NCI-H1417 treated with DMSO at 0.1 percent for 48 hours (cell line): ENCODE data around the gene LOXL4.

ENCODE experiments used
- DNase-seq: peaks from one replicate; lab custom pipeline; 2025; lab: John Stamatoyannopoulos, UW

The LOXL4 gene

DNA sequence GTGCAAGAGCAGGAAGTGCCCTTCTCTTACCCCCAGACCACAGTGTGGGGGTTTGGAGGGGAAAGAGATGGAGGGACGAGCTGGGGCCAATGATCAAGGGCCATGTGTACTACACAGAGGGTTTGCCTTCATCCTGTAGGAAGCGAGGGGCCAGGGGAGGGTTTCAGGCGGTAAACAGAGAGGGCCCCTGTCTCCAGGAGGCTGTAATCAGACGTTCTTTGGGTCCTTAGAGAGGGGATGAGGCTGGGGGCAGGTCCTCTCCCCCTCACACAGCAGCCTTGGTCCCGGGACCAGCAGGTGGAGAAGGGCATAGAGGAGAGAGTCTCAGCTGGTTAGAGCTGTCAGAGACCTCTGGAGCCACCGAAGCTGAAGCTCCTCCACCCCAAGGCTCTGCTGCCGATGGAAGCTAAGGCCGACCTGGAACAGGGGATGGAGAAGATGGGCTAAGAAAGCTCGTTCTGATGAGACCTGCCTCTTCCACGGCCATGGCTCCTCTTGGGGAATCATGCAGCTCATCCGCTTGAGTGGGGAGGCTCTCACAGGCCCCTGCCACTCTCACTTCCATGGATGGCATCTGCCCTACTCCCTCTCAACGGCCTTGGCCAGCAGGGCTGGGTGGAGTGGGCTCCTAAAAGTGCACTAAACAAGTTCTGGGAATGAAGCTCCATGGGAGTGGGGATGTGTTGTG, 3.5 kb downstream of the LOXL4 start:
- no peak for DNase-seq

- DNase-seq = no peak
Measured at GRCh38 chr10:98263088-98263487, 4.9 kb downstream of the LOXL4 start.

GRCh38 chr10:98262571-98262970, 5.4 kb downstream of the LOXL4 start:
- no peak for DNase-seq

DNA sequence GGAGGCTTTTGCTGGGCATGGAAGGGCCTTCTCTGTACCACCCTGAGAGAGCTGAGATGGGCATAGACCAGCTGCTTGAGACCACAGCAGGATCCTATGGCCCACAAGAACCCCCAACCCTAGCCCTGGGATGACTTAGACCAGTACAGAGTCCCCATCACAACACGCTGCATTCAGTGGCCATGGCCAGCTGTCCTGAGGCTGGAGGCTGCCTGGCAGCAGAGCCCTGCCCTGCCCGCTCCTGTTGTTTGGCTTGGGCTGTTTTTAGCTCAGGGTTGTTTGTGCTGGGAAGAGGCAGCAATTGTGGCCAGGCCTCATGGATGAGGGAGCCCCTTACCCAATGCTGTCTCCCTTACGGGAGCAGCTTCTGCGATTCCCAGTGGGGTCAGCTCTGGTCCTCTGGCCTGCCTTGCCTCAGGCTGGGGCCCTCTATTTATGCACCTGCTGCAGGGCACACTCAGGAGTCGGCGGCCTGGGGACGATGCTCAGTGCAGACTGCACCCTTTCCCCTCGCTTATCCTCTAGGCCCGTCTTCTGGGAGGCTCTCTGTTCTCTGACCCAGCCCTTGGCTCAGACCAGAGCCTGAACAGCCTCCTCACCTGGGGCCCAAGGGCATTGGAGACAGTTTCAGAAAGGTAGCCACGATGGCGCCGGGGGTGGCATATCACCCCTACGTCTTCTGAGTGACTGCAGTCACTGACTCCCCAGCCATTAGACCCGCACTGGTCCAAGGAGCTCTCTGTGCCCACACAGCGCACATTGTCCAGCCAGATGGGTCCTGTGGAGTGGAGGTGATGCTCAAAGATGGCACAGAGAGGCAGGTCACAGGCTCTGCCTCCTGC, 6.3 kb downstream of the LOXL4 start:
- DNase-seq = no peak

- DNase-seq = no peak
Measured at GRCh38 chr10:98260752-98261151, 7.2 kb downstream of the LOXL4 start.

- no peak for DNase-seq
Measured at GRCh38 chr10:98260350-98260749, 7.6 kb downstream of the LOXL4 start.

GRCh38 chr10:98259606-98260315, 8.2 kb downstream of the LOXL4 start:
- DNase-seq = no peak

DNA sequence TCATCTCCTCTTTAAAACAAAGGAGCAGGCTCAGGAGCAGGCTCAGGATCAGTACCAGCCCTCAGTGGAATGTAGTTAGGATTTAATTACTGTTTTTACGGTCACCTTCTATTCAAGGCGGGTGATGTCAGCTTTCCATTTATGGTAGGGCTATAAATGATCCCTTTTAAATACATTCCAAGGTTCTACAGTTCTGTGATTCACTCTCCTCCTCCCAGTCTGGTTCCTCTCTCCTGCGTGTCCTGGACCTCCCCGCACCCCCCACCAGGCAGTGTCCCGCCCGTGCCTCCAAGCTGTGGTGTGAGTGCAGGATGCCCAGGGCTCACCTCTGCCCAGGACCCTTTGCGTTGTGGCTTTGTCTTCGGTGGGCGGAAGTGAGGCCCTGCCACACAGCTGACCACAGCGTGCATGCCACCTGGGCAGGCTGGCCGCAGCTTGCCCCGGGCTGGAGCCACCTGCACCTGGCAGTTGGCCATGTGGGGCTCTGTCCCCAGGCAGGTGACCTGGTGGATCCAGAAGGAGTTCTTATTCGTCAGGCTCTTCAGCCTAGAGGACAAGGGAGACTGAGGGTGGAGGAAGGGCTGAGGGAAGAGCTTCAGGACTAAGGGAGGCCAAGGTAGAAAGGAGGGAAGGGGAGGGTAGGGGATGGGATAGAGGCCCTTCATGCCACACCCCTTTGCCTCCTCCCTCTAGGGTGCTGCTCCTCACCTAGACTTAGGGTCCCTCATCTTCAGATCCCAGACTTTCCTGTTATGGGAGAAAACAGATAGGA, 9.1 kb downstream of the LOXL4 start:
- no peak for DNase-seq

DNA sequence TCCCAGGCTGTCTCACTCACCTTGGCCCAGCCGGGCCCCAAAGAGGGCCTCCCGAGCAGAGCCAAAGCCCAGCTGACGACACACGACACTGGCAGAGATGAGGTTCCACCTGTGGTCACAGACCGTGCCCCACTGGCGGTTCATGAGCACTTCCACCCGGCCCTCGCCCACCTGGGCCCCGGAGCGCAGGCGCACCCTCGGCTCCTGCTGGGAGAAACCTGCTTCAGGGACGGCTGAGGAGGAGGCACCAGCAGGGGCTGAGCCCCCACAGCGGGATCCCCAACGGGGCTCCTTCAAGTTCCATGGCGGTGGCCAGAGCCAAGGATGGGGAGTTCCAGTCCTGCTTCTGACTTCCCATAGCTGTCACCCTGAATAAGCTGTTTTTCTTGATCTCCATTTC, 10.0 kb downstream of the LOXL4 start:
- no peak for DNase-seq

DNA sequence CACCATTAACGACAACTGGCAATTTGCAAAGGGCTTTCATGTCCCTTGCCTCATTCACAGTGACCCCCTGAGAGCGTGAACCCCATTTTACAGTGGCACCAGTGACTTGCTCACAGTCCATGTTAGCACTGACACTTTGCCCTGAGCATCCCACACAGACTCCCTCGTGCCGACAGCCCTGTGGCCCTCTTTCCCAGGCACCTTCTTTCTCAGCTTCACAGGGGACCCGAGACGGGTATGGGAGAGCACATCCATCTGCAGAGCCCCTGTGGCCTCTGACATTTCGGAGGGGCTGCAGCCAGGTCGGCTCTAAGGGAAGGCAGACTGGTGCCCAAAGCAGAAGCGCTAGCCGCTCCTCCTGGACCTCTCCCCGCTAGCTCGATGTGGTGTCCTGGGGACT, 10.8 kb downstream of the LOXL4 start:
- no peak for DNase-seq

GRCh38 chr10:98256692-98257091, 11.3 kb downstream of the LOXL4 start:
- DNase-seq = no peak

DNA sequence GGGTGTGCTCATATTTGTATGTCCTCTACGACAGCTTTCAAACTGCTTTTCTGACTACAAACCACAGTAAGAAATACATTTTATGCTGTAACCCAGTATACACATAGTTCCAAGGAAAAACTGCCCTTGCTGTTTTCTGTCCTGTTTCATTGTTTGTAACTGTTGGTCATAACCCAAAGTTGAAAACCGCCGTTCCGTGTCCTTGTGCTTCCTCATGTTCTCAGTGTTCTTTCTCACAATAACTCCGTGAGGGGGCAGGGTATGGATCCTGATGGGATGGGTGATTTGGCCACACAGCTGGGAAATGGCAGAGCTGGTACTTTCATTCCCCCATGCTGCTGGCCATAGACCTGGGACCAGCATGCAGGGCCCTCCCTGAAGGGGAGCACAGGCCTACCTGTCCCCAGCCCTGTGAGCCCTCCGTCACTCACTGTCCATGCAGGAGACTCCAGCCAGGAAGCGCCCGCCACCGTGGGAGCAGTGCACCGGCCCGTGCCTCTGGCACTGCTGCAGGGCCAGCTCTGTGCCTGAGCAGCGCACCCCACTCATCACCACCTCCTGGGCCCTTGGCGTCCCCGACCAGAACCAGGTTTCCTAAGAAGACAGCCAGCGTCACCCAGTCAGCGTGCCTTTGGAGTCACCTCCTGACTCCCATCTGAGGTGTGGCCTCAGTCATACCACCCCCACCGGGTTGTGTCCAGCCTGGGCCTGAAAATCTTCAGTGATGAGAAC, 12.7 kb downstream of the LOXL4 start:
- no peak for DNase-seq

GRCh38 chr10:98254234-98254974, 13.6 kb downstream of the LOXL4 start:
- no peak for DNase-seq

DNA sequence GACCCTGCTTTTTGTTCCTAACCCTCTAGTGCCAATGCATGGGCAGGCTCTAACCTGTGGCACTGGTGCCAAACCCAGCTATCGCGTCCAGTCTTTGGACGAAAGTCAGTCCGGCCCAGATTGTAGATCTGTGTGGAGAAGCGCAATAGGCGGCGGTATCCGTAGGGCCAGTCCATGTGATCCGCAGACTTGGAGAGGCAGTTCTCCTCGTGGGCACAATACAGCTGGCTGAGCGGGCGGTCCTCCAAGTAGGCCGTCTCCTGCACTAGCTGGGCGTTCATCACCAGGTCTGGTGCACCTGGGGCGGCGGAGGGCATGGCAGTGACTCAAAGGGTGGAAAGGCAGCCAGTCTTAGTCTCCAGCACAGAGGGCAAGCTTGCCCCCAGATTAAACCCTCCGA, 14.5 kb downstream of the LOXL4 start:
- no peak for DNase-seq

DNA sequence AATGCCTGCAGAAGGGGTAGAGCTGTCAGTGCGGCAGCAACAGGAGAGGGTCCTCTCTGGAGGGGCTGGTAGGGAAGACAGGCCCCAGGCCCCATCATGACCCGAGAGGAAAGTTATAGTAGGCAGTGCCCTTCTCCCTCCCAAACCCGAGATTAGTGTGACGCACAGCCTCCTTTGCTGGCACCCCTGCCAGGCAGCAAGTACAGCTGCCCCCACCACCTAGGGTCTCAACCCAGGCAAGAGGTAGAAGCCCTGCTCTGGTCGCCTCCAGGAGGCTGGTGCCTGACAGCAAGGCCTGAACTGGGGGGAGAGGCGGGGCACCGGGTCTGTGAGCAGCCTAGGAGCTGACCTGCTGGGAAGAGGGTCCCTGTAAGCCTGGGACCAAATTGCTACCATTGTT, 15.5 kb downstream of the LOXL4 start:
- DNase-seq = no peak

- DNase-seq = no peak
Measured at GRCh38 chr10:98251399-98251798, 16.6 kb downstream of the LOXL4 start.

DNA sequence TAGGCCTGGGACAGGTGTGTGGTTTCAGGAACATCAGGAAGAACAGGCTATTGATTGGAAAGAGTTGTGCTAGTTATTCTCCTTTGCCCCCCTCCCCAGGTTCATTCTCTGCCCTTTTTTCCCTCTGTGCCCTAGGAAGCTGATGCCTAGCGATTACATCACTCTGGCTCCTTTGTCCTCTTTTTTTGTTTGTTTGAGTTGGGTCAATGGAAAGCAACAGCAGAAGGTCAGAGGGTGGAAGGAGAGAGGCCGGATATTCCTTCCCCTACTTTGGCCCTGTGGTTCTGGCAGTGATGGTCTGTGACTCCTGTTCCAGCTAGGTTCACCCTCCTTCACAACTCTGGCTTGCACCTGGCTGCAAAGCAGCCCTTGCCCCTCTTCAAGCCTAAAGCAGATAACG, 18.9 kb downstream of the LOXL4 start:
- DNase-seq = no peak

- DNase-seq = no peak
Measured at GRCh38 chr10:98248018-98248417, 20.0 kb downstream of the LOXL4 start.

- no peak for DNase-seq
Measured at GRCh38 chr10:98246911-98247805, 20.8 kb downstream of the LOXL4 start.

DNA sequence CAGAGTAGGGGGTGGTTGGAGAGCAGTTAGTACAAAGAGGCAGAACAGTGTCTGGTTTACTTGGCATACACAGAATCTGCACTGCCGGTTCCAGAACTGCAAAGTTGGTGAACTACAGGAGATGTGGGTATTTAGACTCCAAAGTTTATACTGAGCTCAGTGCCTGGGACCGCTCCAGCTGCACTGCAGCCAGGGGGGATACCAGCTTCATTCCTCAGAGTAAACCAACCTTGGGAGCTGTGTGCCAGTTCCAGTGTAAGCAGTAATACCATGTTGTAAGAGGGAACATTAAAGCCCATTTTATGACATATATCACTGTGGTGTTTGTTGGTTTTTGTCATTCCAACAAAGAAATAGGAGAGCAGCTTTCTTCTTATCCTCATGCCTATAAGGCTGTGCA, 23.4 kb downstream of the LOXL4 start:
- no peak for DNase-seq
